Activated CD8-positive, alpha-beta T cell treated with anti-CD3 and anti-CD28 coated beads, Interleukin-2, amount 10 ng/mL, durations not matched to agents 7 days and 5 days (primary cell): ENCODE measurements around the gene SAPCD1. TPM values are rescaled to one million over a fixed set of nuclear protein-coding genes. Genes with fewer than 3 reads are reported as not detected.
A peak's percentile ranks its signal among the peaks of the same experiment; 100 is the strongest.

ENCODE experiments used
- ATAC-seq: fragments of 150-1000 bp; cut with Tn5 transposase; one replicate; pipeline ENCODE4 v1.10.0; 2021; ENCODE audit warnings: moderate library complexity
- CTCF ChIA-PET: fragments of 350-600 bp; sonication (Branson Sonifier 250); formaldehyde crosslinking; loops from one replicate; lab custom pipeline; 2021; ENCODE audit warnings: antibody characterized with exemption; lab: Charles Lee
- POLR2A ChIA-PET: fragments of 350-600 bp; sonication (Branson Sonifier 250); formaldehyde crosslinking; loops from one replicate; lab custom pipeline; 2021; ENCODE audit warnings: antibody characterized with exemption; lab: Charles Lee
- DNase-seq: peaks from one replicate; pipeline ENCODE4 v3.0.0-alpha.2; 2020
- H3K27ac Mint-ChIP-seq: one replicate; pipeline ENCODE4 v1.8.0; 2021; ENCODE audit warnings: mild to moderate bottlenecking, mixed read lengths
- H3K27me3 Mint-ChIP-seq: one replicate; pipeline ENCODE4 v1.8.0; 2021; ENCODE audit warnings: low read depth, mixed read lengths
- H3K36me3 Mint-ChIP-seq: one replicate; pipeline ENCODE4 v1.8.0; 2021; ENCODE audit warnings: low read depth, mixed read lengths
- H3K4me1 Mint-ChIP-seq: one replicate; pipeline ENCODE4 v1.8.0; 2021; ENCODE audit warnings: low read depth, mixed read lengths
- H3K4me3 Mint-ChIP-seq: one replicate; pipeline ENCODE4 v1.8.0; 2021; ENCODE audit warnings: mild to moderate bottlenecking, mixed read lengths
- H3K9me3 Mint-ChIP-seq: one replicate; pipeline ENCODE4 v1.8.0; 2022; ENCODE audit warnings: mixed read lengths; ENCODE audit not compliant: insufficient read depth
- total RNA-seq, 2 experiments: library from RNA; stranded (reverse); gene quantifications; one replicate each; pipeline ENCODE4 v1.2.3, GENCODE V29; 2021

SAPCD1 gene
- total RNA-seq, 2 experiments from 2014 or later = 14.3 to 15.4 TPM

DNA sequence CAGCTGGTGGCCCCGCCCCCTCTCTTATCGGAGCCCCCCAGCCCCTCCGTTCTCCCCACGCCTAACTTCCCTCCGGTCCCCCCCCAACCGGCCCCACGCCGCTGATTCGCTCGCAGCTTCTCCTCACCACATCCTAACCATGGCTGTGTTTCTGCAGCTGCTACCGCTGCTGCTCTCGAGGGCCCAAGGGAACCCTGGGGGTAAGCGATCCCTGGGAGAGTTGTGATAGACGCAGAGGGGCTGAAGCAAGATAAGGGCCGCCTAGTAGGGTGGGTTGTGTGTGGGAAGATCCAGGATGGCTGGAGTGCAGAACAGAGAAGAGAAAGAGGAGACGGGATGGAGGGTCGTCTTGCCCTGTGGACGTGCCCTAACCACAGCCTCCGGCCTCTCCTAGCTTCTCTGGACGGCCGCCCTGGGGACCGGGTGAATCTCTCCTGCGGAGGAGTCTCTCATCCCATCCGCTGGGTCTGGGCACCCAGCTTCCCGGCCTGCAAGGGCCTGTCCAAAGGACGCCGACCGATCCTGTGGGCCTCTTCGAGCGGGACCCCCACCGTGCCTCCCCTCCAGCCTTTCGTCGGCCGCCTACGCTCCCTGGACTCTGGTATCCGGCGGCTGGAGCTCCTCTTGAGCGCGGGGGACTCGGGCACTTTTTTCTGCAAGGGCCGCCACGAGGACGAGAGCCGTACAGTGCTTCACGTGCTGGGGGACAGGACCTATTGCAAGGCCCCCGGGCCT lies 39.0 kb upstream of the SAPCD1 start, which contains the start of gene MPIG6B:
TSS of gene MPIG6B (plus strand) at position 129 of the 735 bp plus-strand sequence. CDS start at position 140, 11 bp downstream.
- no peaks in the 10 kb centered on the region for H3K9me3 Mint-ChIP-seq
- ChIA-PET POLR2A (interaction anchor here (1.0 to 3.5 kb wide), 3 partner anchors 12 to 17 kb away, joined by 3 to 14 read pairs (median 9); partner anchors contain the start of gene MSH5), CTCF (interaction anchor here (0.8 to 2.4 kb wide), 3 partner anchors 9 to 107 kb away, joined by 3 to 7 read pairs (median 4); no protein-coding TSS in a partner anchor)
- H3K27me3 Mint-ChIP-seq = peaks cover 8% of the 10 kb centered on the region
- H3K36me3 Mint-ChIP-seq = peaks cover 24% of the 10 kb centered on the region
- H3K4me1 Mint-ChIP-seq = peaks cover 43% of the 10 kb centered on the region
- ATAC-seq = no peak
- H3K27ac Mint-ChIP-seq = peak within 1 kb of the TSS; percentile 85
- DNase-seq = peak; percentile 39
- peak within 1 kb of the TSS; percentile 25 for H3K4me3 Mint-ChIP-seq

- H3K27me3 Mint-ChIP-seq = peaks cover 8% of the 10 kb centered on the region
- ATAC-seq = no peak
- ChIA-PET CTCF (interaction anchor here (0.9 to 2.4 kb wide), 3 partner anchors 46 to 107 kb away, joined by 4 to 7 read pairs (median 5); no protein-coding TSS in a partner anchor), POLR2A (interaction anchor here (0.7 to 3.5 kb wide), 5 partner anchors 11 to 82 kb away, joined by 3 to 14 read pairs (median 4); partner anchors contain the start of gene MSH5)
- H3K4me1 Mint-ChIP-seq = peaks cover 51% of the 10 kb centered on the region
- peaks cover 30% of the 10 kb centered on the region for H3K36me3 Mint-ChIP-seq
- no peaks in the 10 kb centered on the region for H3K9me3 Mint-ChIP-seq
- H3K4me3 Mint-ChIP-seq = peak overlapping the region; percentile 25
- no peak for DNase-seq
- H3K27ac Mint-ChIP-seq = peak overlapping the region; percentile 56
These were observed 38.3 kb upstream of the SAPCD1 start for GRCh38 chr6:31723980-31724691.

GRCh38 chr6:31725502-31726350 lies 36.7 kb upstream of the SAPCD1 start:
- CTCF ChIA-PET = interaction anchor here (1.1 to 2.8 kb wide), 5 partner anchors 12 to 70 kb away, joined by 3 to 18 read pairs (median 6); partner anchors contain the start of genes ABHD16A, CLIC1, LY6G5C and MSH5

GRCh38 chr6:31727034-31727716 lies 35.3 kb upstream of the SAPCD1 start:
- ATAC-seq (peak; percentile 29), DNase-seq (no peak)
- Mint-ChIP-seq H3K9me3 (no peaks in the 10 kb centered on the region), H3K4me3 (peak overlapping the region; percentile 66), H3K36me3 (peaks cover 58% of the 10 kb centered on the region), H3K27me3 (no peaks in the 10 kb centered on the region), H3K27ac (peak overlapping the region; percentile 84), H3K4me1 (peaks cover 75% of the 10 kb centered on the region)
- CTCF ChIA-PET = interaction anchor here (0.6 to 4.9 kb wide), 9 partner anchors 11 to 103 kb away, joined by 3 to 29 read pairs (median 3); partner anchors contain the start of genes ABHD16A, CLIC1, LSM2 and LY6G5C
- POLR2A ChIA-PET = interaction anchor here (0.7 to 7.2 kb wide), 2 partner anchors 12 to 42 kb away, joined by 3 to 83 read pairs; partner anchors contain the start of gene MSH5

More at GRCh38 chr6:31725502-31726350, 36.7 kb upstream of the SAPCD1 start:
- Mint-ChIP-seq H3K36me3 (peaks cover 44% of the 10 kb centered on the region), H3K4me1 (peaks cover 65% of the 10 kb centered on the region), H3K4me3 (no peak overlapping the region), H3K27me3 (peaks cover 3% of the 10 kb centered on the region), H3K9me3 (no peaks in the 10 kb centered on the region), H3K27ac (peak overlapping the region; percentile 31)
- POLR2A ChIA-PET = interaction anchor here (0.7 to 7.2 kb wide), 3 partner anchors 9 to 73 kb away, joined by 4 to 83 read pairs (median 5); partner anchors contain the start of genes BAG6 and MSH5
- ATAC-seq (no peak), DNase-seq (no peak)

GRCh38 chr6:31727717-31728671 lies 34.5 kb upstream of the SAPCD1 start:
- POLR2A ChIA-PET = interaction anchor here (0.7 to 7.2 kb wide), 3 partner anchors 11 to 135 kb away, joined by 3 to 83 read pairs (median 3); partner anchors contain the start of genes MSH5 and NEU1
- Mint-ChIP-seq H3K9me3 (no peaks in the 10 kb centered on the region), H3K27ac (peak overlapping the region; percentile 84), H3K36me3 (peaks cover 61% of the 10 kb centered on the region), H3K4me1 (peaks cover 76% of the 10 kb centered on the region), H3K27me3 (no peaks in the 10 kb centered on the region), H3K4me3 (peak overlapping the region; percentile 95)
- CTCF ChIA-PET = interaction anchor here (0.8 to 4.9 kb wide), 8 partner anchors 10 to 102 kb away, joined by 3 to 29 read pairs (median 6); partner anchors contain the start of genes ABHD16A, CLIC1, LSM2 and LY6G5C
- no peak for ATAC-seq
- DNase-seq = peak; percentile 40

GRCh38 chr6:31728767-31729514 lies 33.5 kb upstream of the SAPCD1 start, which contains the start of gene DDAH2:
DDAH2 (minus strand) TSS chr6:31729299; CDS start chr6:31729161, 138 bp downstream.
- Mint-ChIP-seq H3K27me3 (no peaks in the 10 kb centered on the region), H3K36me3 (peaks cover 70% of the 10 kb centered on the region), H3K4me3 (peak within 1 kb of the TSS; percentile 95), H3K27ac (peak within 1 kb of the TSS; percentile 90), H3K4me1 (peaks cover 76% of the 10 kb centered on the region), H3K9me3 (no peaks in the 10 kb centered on the region)
- ChIA-PET POLR2A (interaction anchor here (0.8 to 7.2 kb wide), 7 partner anchors 8 to 134 kb away, joined by 3 to 83 read pairs (median 4); partner anchors contain the start of genes HSPA1L, LY6G6C, MSH5 and NEU1), CTCF (interaction anchor here (0.6 to 4.9 kb wide), 18 partner anchors 9 to 103 kb away, joined by 3 to 38 read pairs (median 6); partner anchors contain the start of genes ABHD16A, CLIC1, HSPA1B and LSM2)
- DNase-seq (no peak), ATAC-seq (peak; percentile 38)

- POLR2A ChIA-PET = interaction anchor here (0.7 to 7.2 kb wide), 9 partner anchors 9 to 133 kb away, joined by 3 to 83 read pairs (median 4); partner anchors contain the start of genes BAG6, HSPA1L, LY6G6C and MSH5
- peaks cover 81% of the 10 kb centered on the region for H3K4me1 Mint-ChIP-seq
- peak overlapping the region; percentile 90 for H3K27ac Mint-ChIP-seq
These were observed 32.9 kb upstream of the SAPCD1 start for GRCh38 chr6:31729515-31729978.

GRCh38 chr6:31729979-31730630 lies 32.4 kb upstream of the SAPCD1 start:
- CTCF ChIA-PET = interaction anchor here (0.6 to 4.9 kb wide), 18 partner anchors 9 to 102 kb away, joined by 3 to 38 read pairs (median 6); partner anchors contain the start of genes ABHD16A, HSPA1B, LSM2 and LY6G6D

More at GRCh38 chr6:31729515-31729978, 32.9 kb upstream of the SAPCD1 start:
- DNase-seq = peak; percentile 88
- Mint-ChIP-seq H3K36me3 (peaks cover 76% of the 10 kb centered on the region), H3K4me3 (peak overlapping the region; percentile 95), H3K27me3 (no peaks in the 10 kb centered on the region), H3K9me3 (no peaks in the 10 kb centered on the region)
- ATAC-seq = peak; percentile 67
- CTCF ChIA-PET = interaction anchor here (0.6 to 4.9 kb wide), 17 partner anchors 10 to 103 kb away, joined by 3 to 38 read pairs (median 6); partner anchors contain the start of genes ABHD16A, HSPA1B, LSM2 and LY6G6D

More at GRCh38 chr6:31729979-31730630, 32.4 kb upstream of the SAPCD1 start:
- peak overlapping the region; percentile 90 for H3K27ac Mint-ChIP-seq
- POLR2A ChIA-PET = interaction anchor here (0.7 to 7.2 kb wide), 9 partner anchors 9 to 133 kb away, joined by 3 to 83 read pairs (median 4); partner anchors contain the start of genes BAG6, HSPA1L, LY6G6C and MSH5
- H3K9me3 Mint-ChIP-seq = no peaks in the 10 kb centered on the region
- peak overlapping the region; percentile 95 for H3K4me3 Mint-ChIP-seq
- peak; percentile 75 for DNase-seq
- ATAC-seq = peak; percentile 57
- peaks cover 82% of the 10 kb centered on the region for H3K36me3 Mint-ChIP-seq
- H3K27me3 Mint-ChIP-seq = no peaks in the 10 kb centered on the region
- peaks cover 81% of the 10 kb centered on the region for H3K4me1 Mint-ChIP-seq
